Endodermal cell (in vitro differentiated cells): ENCODE measurements around the gene UBE2H. TPM values are rescaled to one million over a fixed set of nuclear protein-coding genes. Genes with fewer than 3 reads are reported as not detected.

ENCODE experiments used
- DNase-seq: peaks from one replicate; pipeline ENCODE4 v3.0.0-alpha.2; 2017
- H3K27ac ChIP-seq: 2 replicates; pipeline ENCODE4 v1.5.1; 2013; ENCODE audit warnings: mild to moderate bottlenecking, low read depth, low read length, moderate library complexity
- H3K27me3 ChIP-seq: 2 replicates; pipeline ENCODE4 v1.6.1; 2013; ENCODE audit warnings: mild to moderate bottlenecking, low read length, moderate library complexity; ENCODE audit not compliant: insufficient read depth, control insufficient read depth, poor library complexity, severe bottlenecking
- H3K36me3 ChIP-seq: 2 replicates; pipeline ENCODE4 v1.7.0; 2013; ENCODE audit warnings: mild to moderate bottlenecking, low read length, moderate library complexity; ENCODE audit not compliant: control insufficient read depth, insufficient read depth
- H3K4me1 ChIP-seq: one replicate; pipeline ENCODE4 v1.7.0; 2013; ENCODE audit warnings: low read length; ENCODE audit not compliant: control insufficient read depth, insufficient read depth
- H3K4me3 ChIP-seq: 2 replicates; pipeline ENCODE4 v1.5.1; 2013; ENCODE audit warnings: mild to moderate bottlenecking, low read length, moderate library complexity
- H3K9ac ChIP-seq: 2 replicates; pipeline ENCODE4 v1.6.1; 2013; ENCODE audit warnings: mild to moderate bottlenecking, low read length, moderate library complexity; ENCODE audit not compliant: poor library complexity, severe bottlenecking; ENCODE audit errors: extremely low read depth
- H3K9me3 ChIP-seq: 2 replicates; pipeline ENCODE4 v1.6.1; 2013; ENCODE audit warnings: mild to moderate bottlenecking, low read length, moderate library complexity; ENCODE audit not compliant: control insufficient read depth
- H3K27ac Mint-ChIP-seq: 2 replicates; pipeline ENCODE4 v1.8.0; 2020; ENCODE audit warnings: mixed read lengths
- H3K27me3 Mint-ChIP-seq: 2 replicates; pipeline ENCODE4 v1.8.0; 2021; ENCODE audit warnings: mild to moderate bottlenecking, mixed read lengths; ENCODE audit not compliant: insufficient read depth
- H3K36me3 Mint-ChIP-seq: 2 replicates; pipeline ENCODE4 v1.8.0; 2020; ENCODE audit warnings: low read depth, mixed read lengths
- H3K4me1 Mint-ChIP-seq: 2 replicates; pipeline ENCODE4 v1.8.0; 2020; ENCODE audit warnings: mixed read lengths
- H3K4me3 Mint-ChIP-seq: 2 replicates; pipeline ENCODE4 v1.8.0; 2020; ENCODE audit warnings: mild to moderate bottlenecking, moderate library complexity, mixed read lengths
- H3K9me3 Mint-ChIP-seq: 2 replicates; pipeline ENCODE4 v1.8.0; 2020; ENCODE audit warnings: mild to moderate bottlenecking, mixed read lengths
- WGBS, 2 experiments: methylation state at CpG; one replicate each; pipeline versions ENCODE4 v1.1.5 to v1.1.7; 2013; ENCODE audit warnings: missing lambda C conversion rate in 2 of 2, mixed read lengths in 1 of 2; ENCODE audit not compliant: insufficient coverage in 1 of 2, insufficient read length in 1 of 2; 5-methylcytosine and 5-hydroxymethylcytosine counted together
- total RNA-seq, 2 donors: library from RNA; stranded (reverse); fragmentation: NEBNext Ultra II Directional in 1 of 2; extraction: Animal tissue kit (Norgen Biotek cat#: 25700) in 1 of 2; gene quantifications; 2 replicates in 1 of 2; 3 replicates in 1 of 2; pipeline ENCODE4 v1.2.1, GENCODE V29; 2021
- TF ChIP-seq, protein P1 (sequence below): fragments of 200-600 bp; sonication (generic); conservative IDR thresholded peaks from 2 replicates; pipeline ENCODE4 v1.5.0; 2021; ENCODE audit warnings: antibody characterized with exemption, mild to moderate bottlenecking

UBE2H gene
- total RNA-seq, 2 donors from 2014 or later = 74.5 to 74.7 TPM

DNA sequence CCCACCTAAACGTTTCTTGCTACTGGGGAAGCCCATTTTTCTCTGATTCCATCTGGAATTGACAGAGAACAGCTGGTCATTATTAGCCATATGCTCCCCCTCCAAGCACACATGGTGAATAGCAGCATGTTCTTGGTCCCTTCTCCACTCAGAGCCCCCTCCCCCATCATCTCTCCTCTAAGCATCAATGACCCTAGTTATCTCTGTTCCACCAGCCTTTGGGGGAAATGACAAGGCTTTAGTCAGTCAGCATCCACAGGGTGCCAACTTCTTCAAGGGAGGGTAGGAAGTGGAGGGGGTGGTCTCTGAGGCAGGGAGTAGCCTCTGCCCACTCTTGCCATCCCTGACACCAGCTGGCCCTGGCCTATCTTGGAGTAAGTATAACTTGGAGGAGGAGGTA, 163.1 kb downstream of the UBE2H start:
- Histone ChIP-seq H3K9ac (no peak overlapping the region), H3K27ac (no peak overlapping the region), H3K27me3 (peaks cover 75% of the 10 kb centered on the region), H3K4me1 (no peaks in the 10 kb centered on the region), H3K9me3 (no peaks in the 10 kb centered on the region), H3K4me3 (no peak overlapping the region), H3K36me3 (no peaks in the 10 kb centered on the region)
- TF ChIP-seq, protein P1, sequence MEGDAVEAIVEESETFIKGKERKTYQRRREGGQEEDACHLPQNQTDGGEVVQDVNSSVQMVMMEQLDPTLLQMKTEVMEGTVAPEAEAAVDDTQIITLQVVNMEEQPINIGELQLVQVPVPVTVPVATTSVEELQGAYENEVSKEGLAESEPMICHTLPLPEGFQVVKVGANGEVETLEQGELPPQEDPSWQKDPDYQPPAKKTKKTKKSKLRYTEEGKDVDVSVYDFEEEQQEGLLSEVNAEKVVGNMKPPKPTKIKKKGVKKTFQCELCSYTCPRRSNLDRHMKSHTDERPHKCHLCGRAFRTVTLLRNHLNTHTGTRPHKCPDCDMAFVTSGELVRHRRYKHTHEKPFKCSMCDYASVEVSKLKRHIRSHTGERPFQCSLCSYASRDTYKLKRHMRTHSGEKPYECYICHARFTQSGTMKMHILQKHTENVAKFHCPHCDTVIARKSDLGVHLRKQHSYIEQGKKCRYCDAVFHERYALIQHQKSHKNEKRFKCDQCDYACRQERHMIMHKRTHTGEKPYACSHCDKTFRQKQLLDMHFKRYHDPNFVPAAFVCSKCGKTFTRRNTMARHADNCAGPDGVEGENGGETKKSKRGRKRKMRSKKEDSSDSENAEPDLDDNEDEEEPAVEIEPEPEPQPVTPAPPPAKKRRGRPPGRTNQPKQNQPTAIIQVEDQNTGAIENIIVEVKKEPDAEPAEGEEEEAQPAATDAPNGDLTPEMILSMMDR = no peak
- Mint-ChIP-seq H3K4me3 (no peak overlapping the region), H3K27me3 (peaks cover 76% of the 10 kb centered on the region), H3K36me3 (no peaks in the 10 kb centered on the region), H3K4me1 (peaks cover 2% of the 10 kb centered on the region), H3K27ac (no peak overlapping the region), H3K9me3 (no peaks in the 10 kb centered on the region)
- no peak for DNase-seq
- 73 to 100% methylated on average over 1 of the region's 1 CpG for WGBS, 2 experiments

DNA sequence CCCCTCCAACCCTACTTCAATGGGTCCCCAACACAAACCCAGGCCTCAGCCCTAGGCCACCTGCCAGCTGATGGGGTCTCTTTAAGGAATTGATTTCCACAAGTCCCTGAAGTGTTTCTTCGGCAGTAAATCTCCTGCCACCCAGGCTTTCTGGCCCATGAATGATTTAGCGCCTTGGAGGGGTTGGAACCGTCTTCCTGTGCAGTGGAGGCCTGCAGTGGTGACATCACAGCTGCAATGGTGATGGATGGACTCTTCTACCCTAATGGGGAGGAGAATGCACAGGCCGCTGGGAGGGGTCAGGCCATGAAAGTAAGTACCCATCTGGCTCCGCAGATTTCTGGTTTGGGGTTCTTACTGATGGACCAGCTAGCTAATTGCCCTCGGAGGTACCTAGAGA, 163.8 kb downstream of the UBE2H start:
- DNase-seq = no peak
- Mint-ChIP-seq H3K27me3 (peaks cover 80% of the 10 kb centered on the region), H3K9me3 (no peaks in the 10 kb centered on the region), H3K4me1 (peaks cover under 1% of the 10 kb centered on the region), H3K27ac (no peak overlapping the region), H3K36me3 (no peaks in the 10 kb centered on the region), H3K4me3 (no peak overlapping the region)
- H3K27me3 ChIP-seq = peaks cover 81% of the 10 kb centered on the region
- H3K27ac ChIP-seq = no peak overlapping the region
- no peak overlapping the region for H3K4me3 ChIP-seq
- no peaks in the 10 kb centered on the region for H3K9me3 ChIP-seq
- TF ChIP-seq, protein P1 = no peak
- H3K9ac ChIP-seq = no peak overlapping the region
- H3K36me3 ChIP-seq = no peaks in the 10 kb centered on the region
- 92 to 93% methylated on average over 5 to 6 of the region's 6 CpGs for WGBS, 2 experiments
- no peaks in the 10 kb centered on the region for H3K4me1 ChIP-seq

DNA sequence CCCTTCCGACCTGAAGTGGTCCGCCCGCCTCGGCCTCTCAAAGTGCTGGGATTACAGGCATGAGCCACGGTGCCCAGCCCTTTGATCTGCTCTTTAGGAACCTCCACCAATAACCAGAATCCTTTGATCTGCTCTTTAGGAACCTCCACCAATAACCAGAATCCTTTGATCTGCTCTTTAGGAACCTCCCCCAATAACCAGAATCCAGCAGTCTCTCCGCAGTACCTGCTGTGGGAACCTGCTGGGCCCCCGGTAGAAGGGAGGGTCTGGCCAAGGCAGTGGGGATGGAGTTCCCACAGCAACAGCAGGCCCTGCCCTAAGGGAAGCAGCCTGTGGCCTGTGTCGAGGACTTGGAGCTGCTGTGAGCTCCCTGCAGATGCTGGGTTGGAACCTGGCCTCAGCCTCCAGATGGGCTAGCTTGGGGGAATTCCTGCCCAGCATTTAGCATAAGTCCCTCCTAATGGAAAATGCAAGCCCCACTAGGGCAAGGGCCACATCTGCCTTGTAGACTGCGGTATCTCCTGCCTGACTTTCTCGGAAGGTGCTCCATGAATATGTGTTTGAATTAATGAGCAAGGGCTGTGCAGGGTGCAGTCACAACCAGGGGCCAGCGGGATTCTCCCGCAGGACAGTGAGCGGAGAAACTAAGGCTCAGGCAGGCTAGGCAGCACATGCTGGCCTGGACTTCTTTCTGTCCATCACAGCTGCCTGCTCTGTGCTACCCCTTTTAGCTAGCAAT, 165.8 kb downstream of the UBE2H start:
- Mint-ChIP-seq H3K4me1 (peaks cover 10% of the 10 kb centered on the region), H3K4me3 (no peak overlapping the region), H3K27me3 (peaks cover 98% of the 10 kb centered on the region), H3K36me3 (no peaks in the 10 kb centered on the region), H3K27ac (no peak overlapping the region), H3K9me3 (no peaks in the 10 kb centered on the region)
- peaks cover 4% of the 10 kb centered on the region for H3K9me3 ChIP-seq
- DNase-seq = peak; percentile 73
- peaks cover 100% of the 10 kb centered on the region for H3K27me3 ChIP-seq
- H3K9ac ChIP-seq = no peak overlapping the region
- no peak overlapping the region for H3K4me3 ChIP-seq
- 25 to 48% methylated on average over 9 to 13 of the region's 13 CpGs for WGBS, 2 experiments
- H3K27ac ChIP-seq = no peak overlapping the region
- TF ChIP-seq, protein P1 = no peak
- H3K36me3 ChIP-seq = no peaks in the 10 kb centered on the region
- H3K4me1 ChIP-seq = peaks cover 6% of the 10 kb centered on the region
